Neutrophil (primary cell): Measurements from ENCODE around the gene OSTF1.

Experiments used
- H3K27ac ChIP-seq: fragments of 200-600 bp; sonication (generic); 2 replicates; pipeline ENCODE4 v1.5.1; 2016; ENCODE audit warnings: mild to moderate bottlenecking, moderate library complexity
- H3K27me3 ChIP-seq: fragments of 200-600 bp; sonication (generic); 2 replicates; pipeline ENCODE4 v1.6.0; 2016; ENCODE audit warnings: mild to moderate bottlenecking
- H3K36me3 ChIP-seq: fragments of 200-600 bp; sonication (generic); 2 replicates; pipeline ENCODE4 v1.5.1; 2017
- H3K4me1 ChIP-seq, 2 experiments: fragments of 200-600 bp in 1 of 2; sonication (generic) in 1 of 2; 1 replicate in 1 of 2; 2 replicates in 1 of 2; pipeline versions ENCODE4 v1.5.1 to v1.6.1; 2013 to 2016; ENCODE audit warnings: low read depth in 1 of 2, low read length in 1 of 2, mild to moderate bottlenecking in 1 of 2, moderate library complexity in 1 of 2; ENCODE audit not compliant: control insufficient read depth in 1 of 2, insufficient read depth in 1 of 2
- H3K4me3 ChIP-seq, 2 experiments: fragments of 200-600 bp in 1 of 2; sonication (generic) in 1 of 2; 1 replicate in 1 of 2; 2 replicates in 1 of 2; pipeline ENCODE4 v1.5.1; 2013 to 2016; ENCODE audit warnings: low read depth in 1 of 2, low read length in 1 of 2, mild to moderate bottlenecking in 1 of 2, moderate library complexity in 1 of 2
- H3K9me3 ChIP-seq: fragments of 200-600 bp; sonication (generic); 2 replicates; pipeline ENCODE4 v1.5.1; 2016
- TF ChIP-seq, protein P1 (sequence below): fragments of 200-600 bp; sonication (generic); IDR thresholded peaks from 2 replicates; pipeline ENCODE4 v1.5.1; 2016; ENCODE audit warnings: antibody characterized with exemption

Gene OSTF1

DNA sequence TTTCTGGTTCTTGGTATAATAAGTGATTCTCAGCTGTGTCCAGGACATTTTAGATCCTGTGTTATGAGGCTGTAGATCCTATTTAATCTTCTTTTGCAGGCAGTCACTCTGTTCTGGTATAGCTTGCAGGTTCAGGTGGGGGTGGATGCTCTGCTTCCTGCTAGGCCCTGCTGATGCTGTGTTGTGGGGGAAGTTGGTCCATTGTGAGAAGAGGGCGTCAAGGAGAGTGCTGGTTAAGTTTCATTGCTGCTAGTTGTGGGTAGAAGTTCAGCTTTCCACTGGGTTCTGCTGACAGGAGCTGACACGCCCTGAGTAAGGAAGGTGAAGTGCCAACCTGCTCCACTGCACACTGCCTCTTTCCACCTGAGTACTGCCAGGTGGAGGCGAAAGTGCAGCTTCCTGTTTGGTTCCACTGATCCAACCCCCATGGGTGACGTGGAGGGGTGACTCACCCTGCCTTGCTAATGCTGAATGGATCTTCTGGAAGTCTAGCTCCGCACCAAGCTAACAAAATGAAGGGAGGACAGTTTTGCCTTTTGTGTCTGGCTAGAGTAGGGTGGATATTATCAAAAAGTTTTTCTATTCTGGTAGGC is 16.7 kb upstream of the OSTF1 start:
- Histone ChIP-seq H3K4me3 (no peak overlapping the region), H3K27ac (no peak overlapping the region), H3K36me3 (peaks cover 42% of the 10 kb centered on the region), H3K4me1 (no peaks in the 10 kb centered on the region), H3K9me3 (no peaks in the 10 kb centered on the region), H3K27me3 (no peaks in the 10 kb centered on the region)
- TF ChIP-seq, protein P1, sequence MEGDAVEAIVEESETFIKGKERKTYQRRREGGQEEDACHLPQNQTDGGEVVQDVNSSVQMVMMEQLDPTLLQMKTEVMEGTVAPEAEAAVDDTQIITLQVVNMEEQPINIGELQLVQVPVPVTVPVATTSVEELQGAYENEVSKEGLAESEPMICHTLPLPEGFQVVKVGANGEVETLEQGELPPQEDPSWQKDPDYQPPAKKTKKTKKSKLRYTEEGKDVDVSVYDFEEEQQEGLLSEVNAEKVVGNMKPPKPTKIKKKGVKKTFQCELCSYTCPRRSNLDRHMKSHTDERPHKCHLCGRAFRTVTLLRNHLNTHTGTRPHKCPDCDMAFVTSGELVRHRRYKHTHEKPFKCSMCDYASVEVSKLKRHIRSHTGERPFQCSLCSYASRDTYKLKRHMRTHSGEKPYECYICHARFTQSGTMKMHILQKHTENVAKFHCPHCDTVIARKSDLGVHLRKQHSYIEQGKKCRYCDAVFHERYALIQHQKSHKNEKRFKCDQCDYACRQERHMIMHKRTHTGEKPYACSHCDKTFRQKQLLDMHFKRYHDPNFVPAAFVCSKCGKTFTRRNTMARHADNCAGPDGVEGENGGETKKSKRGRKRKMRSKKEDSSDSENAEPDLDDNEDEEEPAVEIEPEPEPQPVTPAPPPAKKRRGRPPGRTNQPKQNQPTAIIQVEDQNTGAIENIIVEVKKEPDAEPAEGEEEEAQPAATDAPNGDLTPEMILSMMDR: no peak

DNA sequence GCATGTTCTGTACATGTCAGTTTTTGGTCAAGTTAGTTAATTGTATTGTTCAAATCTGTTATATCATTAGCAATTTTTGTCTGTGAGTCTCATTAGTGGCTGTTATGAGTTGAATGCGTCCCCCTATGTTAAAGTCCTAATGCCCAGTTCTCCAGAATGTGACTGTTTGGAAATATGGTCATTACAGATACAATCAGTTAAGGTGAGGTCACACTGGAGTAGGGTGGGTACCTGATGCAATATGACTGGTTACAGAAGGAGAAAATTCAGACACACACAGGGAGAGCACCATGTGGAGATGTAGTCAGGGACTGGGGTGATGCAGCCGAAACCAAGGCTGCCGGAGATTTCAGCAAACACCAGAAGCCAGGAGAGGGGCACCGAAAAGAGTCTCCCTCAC is 15.4 kb upstream of the OSTF1 start:
- TF ChIP-seq, protein P1: no peak
- H3K27ac ChIP-seq: no peak overlapping the region

DNA sequence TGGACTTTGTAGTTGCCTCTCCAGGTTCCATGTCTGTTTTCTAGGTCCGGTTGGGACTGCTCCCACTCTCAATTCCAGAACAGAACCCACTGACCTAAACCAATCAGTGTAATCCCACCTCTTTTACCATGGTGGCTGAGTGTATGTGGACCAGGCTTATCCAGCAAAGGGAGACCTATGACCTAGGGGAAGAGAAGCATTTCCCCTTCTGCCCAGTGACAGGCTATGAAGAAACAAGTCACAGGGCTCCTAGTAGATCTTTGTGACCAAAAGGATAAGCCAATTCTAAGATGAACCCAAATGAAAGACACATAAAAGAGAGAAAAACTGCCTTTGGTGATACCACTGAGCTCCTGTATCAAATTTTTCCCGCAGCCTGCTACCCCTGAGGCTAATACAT is 6.7 kb upstream of the OSTF1 start:
- H3K27ac ChIP-seq: no peak overlapping the region
- H3K4me1 ChIP-seq: peaks cover 15 to 16% of the 10 kb centered on the region in 2 experiments
- H3K9me3 ChIP-seq: no peaks in the 10 kb centered on the region
- TF ChIP-seq, protein P1: no peak
- no peak overlapping the region for H3K4me3 ChIP-seq
- no peaks in the 10 kb centered on the region for H3K27me3 ChIP-seq
- H3K36me3 ChIP-seq: peaks cover 35% of the 10 kb centered on the region

More for the DNA sequence above, 15.4 kb upstream of the OSTF1 start:
- H3K27me3 ChIP-seq: no peaks in the 10 kb centered on the region
- no peaks in the 10 kb centered on the region for H3K9me3 ChIP-seq
- H3K4me3 ChIP-seq: no peak overlapping the region
- H3K36me3 ChIP-seq: peaks cover 29% of the 10 kb centered on the region
- no peaks in the 10 kb centered on the region for H3K4me1 ChIP-seq

DNA sequence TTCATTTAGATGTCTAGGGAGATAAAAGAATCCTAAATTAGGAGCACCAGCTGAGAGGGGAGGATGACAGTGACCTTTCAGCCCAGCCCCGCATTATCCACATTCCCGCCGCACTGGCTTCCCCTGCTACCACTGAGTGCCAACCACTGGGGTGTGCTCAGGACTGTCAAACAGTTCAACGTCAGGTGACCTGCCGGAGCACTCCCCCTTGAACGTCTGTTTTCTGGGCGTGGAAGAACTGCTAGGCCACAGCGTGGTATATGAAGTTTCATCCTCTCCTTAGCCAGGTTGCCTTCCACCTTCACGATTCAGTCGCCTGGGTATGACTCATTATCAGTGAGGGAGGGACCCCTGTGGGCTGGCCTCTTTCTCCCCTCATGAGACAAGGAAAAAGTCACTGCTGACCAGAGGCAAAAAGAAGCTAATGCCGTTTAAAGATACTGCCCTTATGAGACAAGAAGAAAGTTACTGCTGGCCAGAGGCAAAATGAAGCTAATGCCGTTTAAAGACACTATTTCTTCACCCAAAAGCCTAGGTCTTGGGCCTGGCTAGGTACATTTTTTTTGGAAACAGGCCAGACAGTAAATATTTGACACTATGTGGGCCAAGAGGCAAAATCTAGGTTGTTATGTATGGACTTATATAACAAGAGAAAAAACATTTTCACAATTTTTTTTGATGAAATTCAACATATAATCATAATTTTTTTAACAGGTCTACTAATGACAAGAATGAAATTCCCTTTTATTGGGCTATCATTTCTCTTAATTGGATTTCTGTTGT is 4.9 kb upstream of the OSTF1 start:
- H3K36me3 ChIP-seq: peaks cover 35% of the 10 kb centered on the region
- no peak overlapping the region for H3K4me3 ChIP-seq
- TF ChIP-seq, protein P1: no peak
- no peak overlapping the region for H3K27ac ChIP-seq
- H3K27me3 ChIP-seq: no peaks in the 10 kb centered on the region
- H3K4me1 ChIP-seq: peaks cover 23 to 25% of the 10 kb centered on the region in 2 experiments
- no peaks in the 10 kb centered on the region for H3K9me3 ChIP-seq

DNA sequence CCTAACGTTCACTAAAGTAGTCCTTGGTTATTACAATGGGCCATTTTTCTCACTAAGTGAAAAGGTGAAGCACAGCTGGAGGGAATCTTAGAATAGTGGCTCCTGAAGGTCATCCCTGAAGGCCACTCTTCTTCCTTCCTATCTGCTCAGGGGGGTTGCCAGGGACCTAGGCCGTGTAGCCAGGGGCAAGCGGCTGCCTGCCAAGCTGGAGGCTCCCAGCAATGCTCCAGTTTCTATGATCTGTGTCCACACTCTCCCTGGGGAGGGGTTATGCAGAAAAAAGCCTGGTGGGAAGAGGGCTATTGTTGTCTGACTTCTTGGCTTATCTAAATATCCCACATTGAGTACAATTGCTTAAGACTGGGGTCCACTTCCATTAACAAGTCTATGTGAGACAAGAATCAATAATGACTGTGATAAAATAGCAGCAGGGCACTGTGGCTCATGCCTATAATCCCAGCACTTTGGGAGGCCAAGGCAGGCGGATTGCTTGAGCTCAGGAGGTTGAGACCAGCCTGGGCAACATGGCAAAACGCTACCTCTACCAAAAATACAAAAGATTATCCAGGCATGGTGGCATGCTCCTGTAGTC is 4.1 kb upstream of the OSTF1 start:
- TF ChIP-seq, protein P1: no peak
- peaks cover 33% of the 10 kb centered on the region for H3K36me3 ChIP-seq
- H3K4me1 ChIP-seq: peaks cover 23 to 26% of the 10 kb centered on the region in 2 experiments
- H3K27me3 ChIP-seq: no peaks in the 10 kb centered on the region
- no peak overlapping the region for H3K27ac ChIP-seq
- no peak overlapping the region for H3K4me3 ChIP-seq
- H3K9me3 ChIP-seq: no peaks in the 10 kb centered on the region
